GM06990 (cell line): ENCODE data around the gene DNAH10.
"Not testable (repeated sequence)": the region's sequence is repeated elsewhere in the genome, so short reads cannot be mapped to it uniquely, and the experiment has no call there.

ENCODE experiments used
- DNase-seq: peaks from one replicate; pipeline ENCODE4 v3.0.0-alpha.2; 2011; ENCODE audit not compliant: insufficient read length; ENCODE audit errors: extremely low read depth
- H3K27me3 ChIP-seq: replicated peaks from 2 replicates; pipeline ENCODE4 v1.6.0; 2011; ENCODE audit warnings: low read length; ENCODE audit not compliant: control insufficient read depth, insufficient read depth
- H3K36me3 ChIP-seq: 2 replicates; pipeline ENCODE4 v1.5.1; 2011; ENCODE audit warnings: low read length; ENCODE audit not compliant: control insufficient read depth, insufficient read depth
- H3K4me3 ChIP-seq: replicated peaks from 2 replicates; pipeline ENCODE4 v1.5.1; 2011; ENCODE audit warnings: low read depth, mild to moderate bottlenecking, control low read depth, low read length
- TF ChIP-seq, protein P1 (sequence below): IDR thresholded peaks from 2 replicates; pipeline ENCODE4 v1.5.1; 2011; ENCODE audit warnings: low read length, control low read depth, mild to moderate bottlenecking, inconsistent platforms; ENCODE audit not compliant: insufficient read depth, poor library complexity, severe bottlenecking

Gene DNAH10

DNA sequence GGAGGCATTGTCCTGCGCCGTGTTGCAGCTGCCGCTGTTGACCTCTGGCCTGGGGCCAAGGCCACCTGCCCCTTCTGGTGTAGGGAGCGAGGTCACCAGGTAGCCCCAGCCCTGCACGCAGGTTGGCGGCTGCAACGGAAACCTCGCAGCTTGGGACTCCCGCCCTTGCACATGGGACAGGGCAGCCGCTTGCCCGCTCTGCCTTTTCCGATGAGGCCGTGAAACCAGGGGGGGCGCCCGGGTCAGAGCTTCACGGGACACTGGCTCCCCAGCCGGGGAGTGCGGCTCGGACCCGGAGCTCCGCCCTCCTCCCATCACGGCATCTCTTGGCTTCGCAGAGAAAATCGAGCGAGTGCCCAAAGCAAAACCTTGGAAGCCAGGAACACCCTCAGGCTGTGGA, 25.4 kb downstream of the DNAH10 start:
- no peak for DNase-seq
- Histone ChIP-seq H3K36me3 (no peaks in the 10 kb centered on the region), H3K4me3 (no peak overlapping the region), H3K27me3 (no peaks in the 10 kb centered on the region)
- TF ChIP-seq, protein P1, sequence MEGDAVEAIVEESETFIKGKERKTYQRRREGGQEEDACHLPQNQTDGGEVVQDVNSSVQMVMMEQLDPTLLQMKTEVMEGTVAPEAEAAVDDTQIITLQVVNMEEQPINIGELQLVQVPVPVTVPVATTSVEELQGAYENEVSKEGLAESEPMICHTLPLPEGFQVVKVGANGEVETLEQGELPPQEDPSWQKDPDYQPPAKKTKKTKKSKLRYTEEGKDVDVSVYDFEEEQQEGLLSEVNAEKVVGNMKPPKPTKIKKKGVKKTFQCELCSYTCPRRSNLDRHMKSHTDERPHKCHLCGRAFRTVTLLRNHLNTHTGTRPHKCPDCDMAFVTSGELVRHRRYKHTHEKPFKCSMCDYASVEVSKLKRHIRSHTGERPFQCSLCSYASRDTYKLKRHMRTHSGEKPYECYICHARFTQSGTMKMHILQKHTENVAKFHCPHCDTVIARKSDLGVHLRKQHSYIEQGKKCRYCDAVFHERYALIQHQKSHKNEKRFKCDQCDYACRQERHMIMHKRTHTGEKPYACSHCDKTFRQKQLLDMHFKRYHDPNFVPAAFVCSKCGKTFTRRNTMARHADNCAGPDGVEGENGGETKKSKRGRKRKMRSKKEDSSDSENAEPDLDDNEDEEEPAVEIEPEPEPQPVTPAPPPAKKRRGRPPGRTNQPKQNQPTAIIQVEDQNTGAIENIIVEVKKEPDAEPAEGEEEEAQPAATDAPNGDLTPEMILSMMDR = no peak

- Histone ChIP-seq H3K27me3 (no peaks in the 10 kb centered on the region), H3K4me3 (no peak overlapping the region), H3K36me3 (no peaks in the 10 kb centered on the region)
- DNase-seq = no peak
- TF ChIP-seq, protein P1 = no peak
Observed at GRCh38 chr12:123788541-123788940, 26.4 kb downstream of the DNAH10 start.

- H3K4me3 ChIP-seq, H3K36me3 ChIP-seq, H3K27me3 ChIP-seq, DNase-seq: not testable (repeated sequence)
Observed at GRCh38 chr12:123789422-123789821, 27.3 kb downstream of the DNAH10 start.

DNA sequence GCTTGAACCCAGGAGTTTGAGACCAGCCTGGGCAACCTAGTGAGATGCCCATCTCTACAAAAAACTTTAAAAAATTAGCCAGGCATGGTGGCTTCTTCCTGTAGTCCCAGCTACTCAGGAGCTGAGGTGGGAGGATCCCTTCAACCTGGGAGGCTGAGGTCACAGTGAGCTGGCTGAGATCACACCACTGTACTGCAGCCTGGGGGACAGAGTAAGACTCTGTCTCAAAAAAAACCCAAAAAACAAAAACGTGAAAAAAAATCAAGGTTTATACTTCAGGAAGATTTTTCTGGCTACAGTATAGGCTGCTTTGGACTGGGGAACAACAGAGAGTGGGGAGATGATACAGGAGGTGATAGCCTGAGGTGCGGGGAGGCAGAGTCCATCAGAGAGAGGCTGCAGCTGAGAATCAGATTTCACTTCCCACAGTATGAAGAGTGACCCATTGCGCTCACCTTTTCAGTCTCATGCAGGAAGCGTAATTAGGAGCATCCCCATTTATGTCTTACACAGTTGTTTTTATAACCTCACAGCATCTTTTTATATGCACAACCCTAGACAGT, 28.9 kb downstream of the DNAH10 start:
- TF ChIP-seq, protein P1 = no peak

DNA sequence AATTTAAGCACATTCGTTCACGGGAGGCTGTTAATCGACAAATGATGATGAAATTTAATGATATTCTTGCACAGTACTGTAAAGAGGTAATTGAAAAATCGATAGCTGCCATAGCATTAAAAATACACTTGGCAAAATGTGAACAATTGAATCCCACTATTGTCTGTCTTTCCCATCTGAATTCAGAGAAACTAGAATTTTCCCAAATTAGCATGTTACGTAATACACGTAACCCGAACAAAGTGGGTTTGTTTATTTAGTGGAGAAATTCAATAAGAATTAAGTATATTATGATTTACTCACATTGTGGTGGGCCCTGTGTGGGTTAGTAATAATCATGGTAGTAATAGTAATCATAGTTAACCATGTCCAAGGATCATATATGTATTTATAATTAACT, 31.9 kb downstream of the DNAH10 start:
- TF ChIP-seq, protein P1 = no peak
- Histone ChIP-seq H3K4me3 (no peak overlapping the region), H3K36me3 (no peaks in the 10 kb centered on the region), H3K27me3 (no peaks in the 10 kb centered on the region)
- no peak for DNase-seq

More for the DNA sequence above, 28.9 kb downstream of the DNAH10 start:
- no peak for DNase-seq
- no peak overlapping the region for H3K4me3 ChIP-seq
- H3K36me3 ChIP-seq = no peaks in the 10 kb centered on the region
- H3K27me3 ChIP-seq = no peaks in the 10 kb centered on the region

DNA sequence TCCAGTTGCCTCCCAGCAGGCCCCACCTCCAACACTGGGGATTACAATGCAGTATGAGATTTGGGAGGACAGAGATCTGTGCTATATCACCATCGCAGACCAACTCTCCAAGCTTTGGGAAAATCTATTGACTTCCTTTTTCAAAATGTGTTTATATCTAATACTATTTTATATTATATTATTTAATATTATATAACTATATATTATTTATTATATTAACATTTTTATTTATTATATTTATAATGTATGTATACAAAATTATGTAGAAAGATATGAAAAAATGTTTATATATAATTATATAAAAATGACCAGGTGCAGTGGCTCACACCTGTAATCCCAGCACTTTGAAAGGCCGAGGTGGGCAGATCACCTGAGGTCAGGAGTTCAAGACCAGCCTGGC, 36.4 kb downstream of the DNAH10 start:
- DNase-seq = no peak
- TF ChIP-seq, protein P1 = no peak
- Histone ChIP-seq H3K27me3 (no peaks in the 10 kb centered on the region; the same call in 1 of the 2 replicates), H3K36me3 (no peaks in the 10 kb centered on the region), H3K4me3 (no peak overlapping the region)
